Measurements from ENCODE around the gene SAP30L.

Gene SAP30L

GRCh38 chr5:154482528-154483449, 37.0 kb downstream of the SAP30L start:
- no peak for DNase-seq

GRCh38 chr5:154483654-154484392, 38.0 kb downstream of the SAP30L start:
- DNase-seq: no peak

- no peak for DNase-seq
These were observed 38.7 kb downstream of the SAP30L start for GRCh38 chr5:154484393-154485095.

GRCh38 chr5:154485096-154485491, 39.3 kb downstream of the SAP30L start:
- DNase-seq: no peak

GRCh38 chr5:154485850-154486426, 40.1 kb downstream of the SAP30L start:
- no peak for DNase-seq

- DNase-seq: no peak
These were observed 40.6 kb downstream of the SAP30L start for GRCh38 chr5:154486427-154486866.

GRCh38 chr5:154487541-154487940, 41.7 kb downstream of the SAP30L start:
- no peak for DNase-seq

GRCh38 chr5:154491941-154492340, 46.1 kb downstream of the SAP30L start:
- no peak for DNase-seq

- no peak for DNase-seq
These were observed 47.5 kb downstream of the SAP30L start for GRCh38 chr5:154493274-154493673.

GRCh38 chr5:154494036-154494435, 48.2 kb downstream of the SAP30L start:
- DNase-seq: no peak

- DNase-seq: no peak
These were observed 52.8 kb downstream of the SAP30L start for GRCh38 chr5:154498591-154498990.

GRCh38 chr5:154498994-154499393, 53.2 kb downstream of the SAP30L start:
- DNase-seq: no peak

- DNase-seq: no peak
These were observed 55.8 kb downstream of the SAP30L start for GRCh38 chr5:154501566-154501965.

GRCh38 chr5:154502180-154502579, 56.4 kb downstream of the SAP30L start:
- DNase-seq: no peak

GRCh38 chr5:154503698-154504039, 57.9 kb downstream of the SAP30L start:
- no peak for DNase-seq

- no peak for DNase-seq
These were observed 59.8 kb downstream of the SAP30L start for GRCh38 chr5:154505567-154505966.

- no peak for DNase-seq
These were observed 60.4 kb downstream of the SAP30L start for GRCh38 chr5:154506049-154506715.

- DNase-seq: no peak
These were observed 60.9 kb downstream of the SAP30L start for GRCh38 chr5:154506716-154507080.

- DNase-seq: no peak
These were observed 62.3 kb downstream of the SAP30L start for GRCh38 chr5:154508114-154508513.

GRCh38 chr5:154509784-154510555, 64.2 kb downstream of the SAP30L start:
- DNase-seq: no peak
